Measurements from ENCODE around the gene ADGB. TPM values are rescaled to one million over a fixed set of nuclear protein-coding genes. Genes with fewer than 3 reads are reported as not detected.

The ADGB gene
- total RNA-seq, 2 donors from 2014 or later: 0.14 TPM; not detected in 1

GRCh38 chr6:146590492-146590891, 8.3 kb upstream of the ADGB start:
- Mint-ChIP-seq H3K4me3 (no peak overlapping the region), H3K9me3 (no peaks in the 10 kb centered on the region), H3K36me3 (ENCODE audit: insufficient read depth in 2 of 2) (no peaks in the 10 kb centered on the region), H3K4me1 (ENCODE audit: low read depth) (no peaks in the 10 kb centered on the region), H3K27me3 (ENCODE audit: low read depth) (no peaks in the 10 kb centered on the region), H3K27ac (no peak overlapping the region)
- ATAC-seq (replicated peaks in 1 of 2) (no peak), DNase-seq (no peak)

- H3K4me3 Mint-ChIP-seq: no peak overlapping the region
- no peak for ATAC-seq (replicated peaks in 1 of 2)
- H3K4me1 Mint-ChIP-seq (ENCODE audit: low read depth): no peaks in the 10 kb centered on the region
- no peaks in the 10 kb centered on the region for H3K36me3 Mint-ChIP-seq (ENCODE audit: insufficient read depth in 2 of 2)
- no peaks in the 10 kb centered on the region for H3K27me3 Mint-ChIP-seq (ENCODE audit: low read depth)
- H3K9me3 Mint-ChIP-seq: no peaks in the 10 kb centered on the region
- no peak for DNase-seq
- no peak overlapping the region for H3K27ac Mint-ChIP-seq
Measured at GRCh38 chr6:146592451-146592850, 6.3 kb upstream of the ADGB start.

GRCh38 chr6:146593986-146594385, 4.8 kb upstream of the ADGB start:
- Mint-ChIP-seq H3K4me1 (ENCODE audit: low read depth) (peaks cover 3% of the 10 kb centered on the region), H3K4me3 (no peak overlapping the region), H3K9me3 (no peaks in the 10 kb centered on the region), H3K27me3 (ENCODE audit: low read depth) (peaks cover 14% of the 10 kb centered on the region), H3K36me3 (ENCODE audit: insufficient read depth in 2 of 2) (no peaks in the 10 kb centered on the region), H3K27ac (no peak overlapping the region)
- DNase-seq (no peak), ATAC-seq (replicated peaks in 1 of 2) (no peak)

DNA sequence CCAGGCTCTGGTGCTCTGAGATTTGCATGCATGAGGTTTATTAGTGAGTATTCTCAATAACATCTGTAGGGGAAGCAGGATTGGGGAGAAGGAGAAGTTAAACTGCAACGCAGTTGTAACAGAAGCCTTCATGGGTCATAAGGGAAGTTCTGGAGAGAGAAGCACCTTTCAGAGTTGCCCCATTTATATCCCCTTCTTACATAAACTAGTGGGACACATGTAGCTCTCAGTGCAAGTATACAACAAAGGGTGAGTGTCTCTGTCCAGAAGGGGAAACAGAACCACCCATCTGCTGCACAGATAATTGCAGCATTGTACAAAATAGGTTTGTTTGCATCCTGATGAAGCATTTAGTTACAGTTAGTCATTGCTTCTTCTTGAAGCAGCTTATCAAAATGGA, 4.3 kb upstream of the ADGB start:
- Mint-ChIP-seq H3K27me3 (ENCODE audit: low read depth) (peaks cover 19% of the 10 kb centered on the region), H3K4me3 (no peak overlapping the region)
- no peak for DNase-seq

GRCh38 chr6:146595972-146596731, 2.6 kb upstream of the ADGB start:
- Mint-ChIP-seq H3K4me1 (ENCODE audit: low read depth) (peaks cover 11% of the 10 kb centered on the region), H3K4me3 (no peak overlapping the region), H3K9me3 (no peaks in the 10 kb centered on the region), H3K36me3 (ENCODE audit: insufficient read depth in 2 of 2) (peaks cover 0 to 1% of the 10 kb centered on the region in 2 donors), H3K27me3 (ENCODE audit: low read depth) (peaks cover 27% of the 10 kb centered on the region), H3K27ac (no peak overlapping the region)
- ATAC-seq (replicated peaks in 1 of 2): no peak
- DNase-seq: no peak

More for the DNA sequence above, 4.3 kb upstream of the ADGB start:
- Mint-ChIP-seq H3K9me3 (no peaks in the 10 kb centered on the region), H3K36me3 (ENCODE audit: insufficient read depth in 2 of 2) (peaks cover 0 to 1% of the 10 kb centered on the region in 2 donors), H3K27ac (no peak overlapping the region), H3K4me1 (ENCODE audit: low read depth) (peaks cover 8% of the 10 kb centered on the region)
- ATAC-seq (replicated peaks in 1 of 2): no peak

DNA sequence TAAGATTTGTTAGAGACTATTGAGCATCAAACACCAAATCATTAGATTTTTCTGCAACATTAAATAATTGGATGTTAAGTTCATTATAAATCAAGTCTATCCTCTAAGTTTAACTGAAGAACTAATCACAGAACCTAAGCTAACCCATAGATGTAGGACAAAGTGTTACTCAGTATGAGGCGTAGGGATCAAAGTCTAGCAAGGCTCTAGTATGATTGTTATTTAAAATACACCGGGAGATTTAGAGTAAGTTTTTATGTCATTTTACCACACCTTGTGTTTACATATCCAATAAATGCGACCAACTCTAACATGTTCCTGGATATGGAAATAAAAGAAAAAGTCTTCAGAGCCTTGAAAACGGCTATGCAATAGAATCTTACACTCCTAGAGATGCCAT, 2.6 kb downstream of the ADGB start:
- Mint-ChIP-seq H3K4me1 (ENCODE audit: low read depth) (peaks cover 11% of the 10 kb centered on the region), H3K27me3 (ENCODE audit: low read depth) (peaks cover 27% of the 10 kb centered on the region), H3K9me3 (no peaks in the 10 kb centered on the region), H3K36me3 (ENCODE audit: insufficient read depth in 2 of 2) (peaks cover 0 to 1% of the 10 kb centered on the region in 2 donors), H3K4me3 (no peak overlapping the region), H3K27ac (no peak overlapping the region)
- ATAC-seq (replicated peaks in 1 of 2) (no peak), DNase-seq (no peak)

DNA sequence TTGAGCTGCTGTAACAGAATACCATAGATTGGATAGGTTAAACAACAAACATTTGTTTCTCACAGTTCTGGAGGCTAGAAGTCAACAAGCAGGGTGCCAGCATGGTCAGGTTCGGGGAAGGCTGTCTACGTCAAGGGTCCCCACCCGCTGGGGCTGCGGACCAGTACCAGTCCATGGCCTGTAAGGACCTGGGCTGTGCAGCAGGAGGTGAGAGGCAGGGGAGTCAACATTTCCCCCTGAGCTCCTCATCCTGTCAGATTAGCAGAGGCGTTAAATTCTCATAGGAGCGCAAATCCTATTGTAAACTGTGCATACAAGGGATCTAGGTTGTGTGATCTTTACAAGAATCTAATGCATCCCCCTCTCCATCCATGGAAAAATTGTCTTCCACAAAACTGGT, 3.8 kb downstream of the ADGB start:
- Mint-ChIP-seq H3K4me1 (ENCODE audit: low read depth) (peaks cover 11% of the 10 kb centered on the region), H3K4me3 (no peak overlapping the region)

GRCh38 chr6:146613947-146614346, 15.2 kb downstream of the ADGB start:
- no peaks in the 10 kb centered on the region for H3K27me3 Mint-ChIP-seq (ENCODE audit: low read depth)
- no peak overlapping the region for H3K4me3 Mint-ChIP-seq
- H3K9me3 Mint-ChIP-seq: peaks cover 2 to 6% of the 10 kb centered on the region in 2 donors
- no peaks in the 10 kb centered on the region for H3K4me1 Mint-ChIP-seq (ENCODE audit: low read depth)
- ATAC-seq (replicated peaks in 1 of 2) (no peak), DNase-seq (no peak)
- H3K36me3 Mint-ChIP-seq (ENCODE audit: insufficient read depth in 2 of 2): no peaks in the 10 kb centered on the region
- no peak overlapping the region for H3K27ac Mint-ChIP-seq

More for the DNA sequence above, 3.8 kb downstream of the ADGB start:
- no peak for DNase-seq
- Mint-ChIP-seq H3K9me3 (no peaks in the 10 kb centered on the region), H3K36me3 (ENCODE audit: insufficient read depth in 2 of 2) (peaks cover 0 to 1% of the 10 kb centered on the region in 2 donors), H3K27me3 (ENCODE audit: low read depth) (peaks cover 27% of the 10 kb centered on the region), H3K27ac (no peak overlapping the region)
- ATAC-seq (replicated peaks in 1 of 2): no peak

GRCh38 chr6:146620655-146621054, 21.9 kb downstream of the ADGB start:
- Mint-ChIP-seq H3K4me1 (ENCODE audit: low read depth) (no peaks in the 10 kb centered on the region), H3K4me3 (no peak overlapping the region), H3K36me3 (ENCODE audit: insufficient read depth in 2 of 2) (no peaks in the 10 kb centered on the region), H3K27me3 (ENCODE audit: low read depth) (no peaks in the 10 kb centered on the region), H3K27ac (no peak overlapping the region), H3K9me3 (peaks cover 1 to 2% of the 10 kb centered on the region in 2 donors)
- DNase-seq: no peak
- ATAC-seq (replicated peaks in 1 of 2): no peak

GRCh38 chr6:146628350-146628749, 29.6 kb downstream of the ADGB start:
- no peaks in the 10 kb centered on the region for H3K4me1 Mint-ChIP-seq (ENCODE audit: low read depth)
- no peak for DNase-seq
- peaks cover 0 to 2% of the 10 kb centered on the region in 2 donors for H3K9me3 Mint-ChIP-seq
- H3K27me3 Mint-ChIP-seq (ENCODE audit: low read depth): peaks cover 6% of the 10 kb centered on the region
- H3K36me3 Mint-ChIP-seq (ENCODE audit: insufficient read depth in 2 of 2): no peaks in the 10 kb centered on the region
- no peak overlapping the region for H3K4me3 Mint-ChIP-seq
- no peak overlapping the region for H3K27ac Mint-ChIP-seq
- ATAC-seq (replicated peaks in 1 of 2): no peak

DNA sequence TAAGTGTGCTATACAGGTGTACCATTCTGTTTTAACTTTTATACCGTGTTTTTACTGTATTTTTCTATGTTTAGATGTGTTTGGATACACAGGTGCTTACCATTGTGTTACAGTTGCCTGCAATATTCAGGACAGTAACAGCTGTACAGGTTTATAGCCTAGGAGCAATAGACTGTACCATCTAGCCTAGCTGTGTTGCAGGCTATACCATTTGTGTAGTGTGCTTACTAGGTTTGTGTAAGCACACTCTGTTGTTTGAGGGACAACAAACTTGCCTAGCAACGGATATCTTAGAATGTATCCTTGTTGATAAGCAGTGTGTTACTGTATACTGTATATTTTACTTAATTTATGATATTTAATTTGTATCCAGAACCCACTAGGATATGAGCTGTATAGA, 35.2 kb downstream of the ADGB start:
- ATAC-seq (replicated peaks in 1 of 2): no peak
- Mint-ChIP-seq H3K4me1 (ENCODE audit: low read depth) (no peaks in the 10 kb centered on the region), H3K4me3 (no peak overlapping the region), H3K9me3 (peaks cover 0 to 1% of the 10 kb centered on the region in 2 donors), H3K36me3 (ENCODE audit: insufficient read depth in 2 of 2) (no peaks in the 10 kb centered on the region), H3K27me3 (ENCODE audit: low read depth) (peaks cover 6% of the 10 kb centered on the region), H3K27ac (no peak overlapping the region)
- DNase-seq: no peak

GRCh38 chr6:146635165-146635564, 36.4 kb downstream of the ADGB start:
- no peak overlapping the region for H3K27ac Mint-ChIP-seq
- H3K4me1 Mint-ChIP-seq (ENCODE audit: low read depth): no peaks in the 10 kb centered on the region
- peaks cover 6% of the 10 kb centered on the region for H3K27me3 Mint-ChIP-seq (ENCODE audit: low read depth)
- DNase-seq (no peak), ATAC-seq (replicated peaks in 1 of 2) (no peak)
- no peaks in the 10 kb centered on the region for H3K36me3 Mint-ChIP-seq (ENCODE audit: insufficient read depth in 2 of 2)
- no peak overlapping the region for H3K4me3 Mint-ChIP-seq
- H3K9me3 Mint-ChIP-seq: peaks cover 0 to 1% of the 10 kb centered on the region in 2 donors

- Mint-ChIP-seq H3K9me3 (peaks cover 0 to 1% of the 10 kb centered on the region in 2 donors), H3K36me3 (ENCODE audit: insufficient read depth in 2 of 2) (no peaks in the 10 kb centered on the region), H3K4me1 (ENCODE audit: low read depth) (no peaks in the 10 kb centered on the region), H3K4me3 (no peak overlapping the region), H3K27me3 (ENCODE audit: low read depth) (peaks cover 13% of the 10 kb centered on the region), H3K27ac (no peak overlapping the region)
- DNase-seq (no peak), ATAC-seq (replicated peaks in 1 of 2) (no peak)
Measured at GRCh38 chr6:146636481-146636880, 37.7 kb downstream of the ADGB start.

- peaks cover 7% of the 10 kb centered on the region for H3K27me3 Mint-ChIP-seq (ENCODE audit: low read depth)
- no peak for ATAC-seq (replicated peaks in 1 of 2)
- no peaks in the 10 kb centered on the region for H3K36me3 Mint-ChIP-seq (ENCODE audit: insufficient read depth in 2 of 2)
- H3K9me3 Mint-ChIP-seq: peaks cover 0 to under 1% of the 10 kb centered on the region in 2 donors
- H3K4me1 Mint-ChIP-seq (ENCODE audit: low read depth): no peaks in the 10 kb centered on the region
- H3K4me3 Mint-ChIP-seq: no peak overlapping the region
- no peak for DNase-seq
- no peak overlapping the region for H3K27ac Mint-ChIP-seq
Measured at GRCh38 chr6:146642921-146643320, 44.1 kb downstream of the ADGB start.

Data from activated T-cell treated with anti-CD3 and anti-CD28 coated beads, Interleukin-2, amount 50 U/mL, for 72 hours (primary cell).